ENCODE results near the gene UFD1. TPM values are rescaled to one million over a fixed set of nuclear protein-coding genes. Genes with fewer than 3 reads are reported as not detected.
"Not testable (repeated sequence)": the region's sequence is repeated elsewhere in the genome, so short reads cannot be mapped to it uniquely, and the experiment has no call there.

The UFD1 gene
- polyA plus RNA-seq, 4 donors = 46.0 to 112 (median 81.4) TPM

GRCh38 chr22:19450363-19451175 lies 28.4 kb downstream of the UFD1 start:
- Histone ChIP-seq H3K27me3 (ENCODE audit: control insufficient read depth in 3 of 3, insufficient read depth in 3 of 3, low read length in 3 of 3) (no peaks in the 10 kb centered on the region), H3K27ac (ENCODE audit: low read depth in 1 of 3, low read length in 2 of 3) (no peak overlapping the region), H3K9me3 (ENCODE audit: control insufficient read depth in 2 of 2, insufficient read depth in 1 of 2, low read depth in 1 of 2, low read length in 1 of 2) (no peaks in the 10 kb centered on the region), H3K4me1 (ENCODE audit: control insufficient read depth in 3 of 3, insufficient read depth in 2 of 3, low read depth in 1 of 3, low read length in 2 of 3) (peaks cover 3 to 16% (median 6%) of the 10 kb centered on the region in 3 donors), H3K4me3 (ENCODE audit: low read depth in 1 of 3, low read length in 3 of 3) (no peak overlapping the region), H3K36me3 (ENCODE audit: control insufficient read depth in 3 of 3, insufficient read depth in 2 of 3, low read depth in 1 of 3, low read length in 3 of 3) (peaks cover 12 to 38% (median 19%) of the 10 kb centered on the region in 3 donors)
- FAIRE-seq (no peak), DNase-seq (no peak)
- 91 to 94% (median 92%) methylated on average over 8 of the region's 8 CpGs for whole genome bisulfite sequencing, 3 donors

DNA sequence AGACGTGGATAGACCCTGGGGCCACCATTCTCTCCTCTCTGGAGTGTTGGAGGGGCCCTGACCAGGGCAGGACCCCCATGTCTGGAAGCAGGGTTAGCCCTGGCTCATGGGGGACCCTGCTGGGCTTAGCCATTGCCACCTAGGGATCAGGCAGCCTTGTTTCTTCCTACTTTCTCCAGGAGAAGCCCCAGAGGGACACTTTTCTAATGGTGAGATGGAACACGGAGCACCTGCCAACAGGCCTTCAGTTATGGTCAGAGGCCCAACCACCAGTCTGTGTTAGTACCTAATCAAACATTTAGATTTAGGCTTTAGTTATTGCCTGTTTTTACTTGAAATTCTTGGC lies 29.6 kb downstream of the UFD1 start:
- Histone ChIP-seq H3K4me3 (ENCODE audit: low read depth in 1 of 3, low read length in 3 of 3) (no peak overlapping the region), H3K27ac (ENCODE audit: low read depth in 1 of 3, low read length in 2 of 3) (no peak overlapping the region), H3K27me3 (ENCODE audit: control insufficient read depth in 3 of 3, insufficient read depth in 3 of 3, low read length in 3 of 3) (no peaks in the 10 kb centered on the region), H3K9me3 (ENCODE audit: control insufficient read depth in 2 of 2, insufficient read depth in 1 of 2, low read depth in 1 of 2, low read length in 1 of 2) (no peaks in the 10 kb centered on the region), H3K36me3 (ENCODE audit: control insufficient read depth in 3 of 3, insufficient read depth in 2 of 3, low read depth in 1 of 3, low read length in 3 of 3) (peaks cover 10 to 32% (median 12%) of the 10 kb centered on the region in 3 donors), H3K4me1 (ENCODE audit: control insufficient read depth in 3 of 3, insufficient read depth in 2 of 3, low read depth in 1 of 3, low read length in 2 of 3) (peaks cover 3 to 22% (median 6%) of the 10 kb centered on the region in 3 donors)
- WGBS, 3 donors = 74 to 79% (median 77%) methylated on average over 2 of the region's 2 CpGs
- DNase-seq (no peak), FAIRE-seq (no peak)

GRCh38 chr22:19448739-19449421 lies 30.1 kb downstream of the UFD1 start:
- Histone ChIP-seq H3K27ac (ENCODE audit: low read depth in 1 of 3, low read length in 2 of 3) (peak overlapping the region in 2 of 3 donors; percentile 84 to 98), H3K36me3 (ENCODE audit: control insufficient read depth in 3 of 3, insufficient read depth in 2 of 3, low read depth in 1 of 3, low read length in 3 of 3) (peaks cover 9 to 32% (median 12%) of the 10 kb centered on the region in 3 donors), H3K27me3 (ENCODE audit: control insufficient read depth in 3 of 3, insufficient read depth in 3 of 3, low read length in 3 of 3) (no peaks in the 10 kb centered on the region), H3K4me1 (ENCODE audit: control insufficient read depth in 3 of 3, insufficient read depth in 2 of 3, low read depth in 1 of 3, low read length in 2 of 3) (peaks cover 3 to 22% (median 6%) of the 10 kb centered on the region in 3 donors), H3K4me3 (ENCODE audit: low read depth in 1 of 3, low read length in 3 of 3) (peak overlapping the region in 1 of 3 donors; percentile 64), H3K9me3 (ENCODE audit: control insufficient read depth in 2 of 2, insufficient read depth in 1 of 2, low read depth in 1 of 2, low read length in 1 of 2) (no peaks in the 10 kb centered on the region)
- DNase-seq = no peak
- no peak for FAIRE-seq
- WGBS, 3 donors = 65 to 78% (median 76%) methylated on average over 5 of the region's 5 CpGs

GRCh38 chr22:19448076-19448607 lies 30.9 kb downstream of the UFD1 start:
- Histone ChIP-seq H3K27ac (ENCODE audit: low read depth in 1 of 3, low read length in 2 of 3) (peak overlapping the region; percentile 75 to 98 (median 84)), H3K9me3 (ENCODE audit: control insufficient read depth in 2 of 2, insufficient read depth in 1 of 2, low read depth in 1 of 2, low read length in 1 of 2) (no peaks in the 10 kb centered on the region), H3K27me3 (ENCODE audit: control insufficient read depth in 3 of 3, insufficient read depth in 3 of 3, low read length in 3 of 3) (no peaks in the 10 kb centered on the region), H3K4me1 (ENCODE audit: control insufficient read depth in 3 of 3, insufficient read depth in 2 of 3, low read depth in 1 of 3, low read length in 2 of 3) (peaks cover 3 to 22% (median 6%) of the 10 kb centered on the region in 3 donors), H3K4me3 (ENCODE audit: low read depth in 1 of 3, low read length in 3 of 3) (peak overlapping the region; percentile 64 to 91 (median 71)), H3K36me3 (ENCODE audit: control insufficient read depth in 3 of 3, insufficient read depth in 2 of 3, low read depth in 1 of 3, low read length in 3 of 3) (peaks cover 5 to 31% (median 9%) of the 10 kb centered on the region in 3 donors)
- WGBS, 3 donors = 7 to 13% (median 9%) methylated on average over 14 of the region's 14 CpGs
- DNase-seq (peak; percentile 87 to 89), FAIRE-seq (no peak)

- Histone ChIP-seq H3K4me1 (ENCODE audit: control insufficient read depth in 3 of 3, insufficient read depth in 2 of 3, low read depth in 1 of 3, low read length in 2 of 3) (peaks cover 3 to 22% (median 6%) of the 10 kb centered on the region in 3 donors), H3K36me3 (ENCODE audit: control insufficient read depth in 3 of 3, insufficient read depth in 2 of 3, low read depth in 1 of 3, low read length in 3 of 3) (peaks cover 4 to 35% (median 9%) of the 10 kb centered on the region in 3 donors), H3K27ac (ENCODE audit: low read depth in 1 of 3, low read length in 2 of 3) (peak within 1 kb of the TSS; percentile 84 to 98 (median 89)), H3K9me3 (ENCODE audit: control insufficient read depth in 2 of 2, insufficient read depth in 1 of 2, low read depth in 1 of 2, low read length in 1 of 2) (no peaks in the 10 kb centered on the region), H3K27me3 (ENCODE audit: control insufficient read depth in 3 of 3, insufficient read depth in 3 of 3, low read length in 3 of 3) (no peaks in the 10 kb centered on the region), H3K4me3 (ENCODE audit: low read depth in 1 of 3, low read length in 3 of 3) (peak within 1 kb of the TSS; percentile 64 to 91 (median 71))
- DNase-seq (peak; percentile 95), FAIRE-seq (no peak)
- WGBS, 3 donors = 0 to 1% (median 0%) methylated on average over 79 to 92 of the region's 92 CpGs
Observed at GRCh38 chr22:19447330-19448075, 31.5 kb downstream of the UFD1 start, which contains the start of gene C22orf39. C22orf39 (minus strand) TSS chr22:19447711; CDS start chr22:19447688, 23 bp downstream.

DNA sequence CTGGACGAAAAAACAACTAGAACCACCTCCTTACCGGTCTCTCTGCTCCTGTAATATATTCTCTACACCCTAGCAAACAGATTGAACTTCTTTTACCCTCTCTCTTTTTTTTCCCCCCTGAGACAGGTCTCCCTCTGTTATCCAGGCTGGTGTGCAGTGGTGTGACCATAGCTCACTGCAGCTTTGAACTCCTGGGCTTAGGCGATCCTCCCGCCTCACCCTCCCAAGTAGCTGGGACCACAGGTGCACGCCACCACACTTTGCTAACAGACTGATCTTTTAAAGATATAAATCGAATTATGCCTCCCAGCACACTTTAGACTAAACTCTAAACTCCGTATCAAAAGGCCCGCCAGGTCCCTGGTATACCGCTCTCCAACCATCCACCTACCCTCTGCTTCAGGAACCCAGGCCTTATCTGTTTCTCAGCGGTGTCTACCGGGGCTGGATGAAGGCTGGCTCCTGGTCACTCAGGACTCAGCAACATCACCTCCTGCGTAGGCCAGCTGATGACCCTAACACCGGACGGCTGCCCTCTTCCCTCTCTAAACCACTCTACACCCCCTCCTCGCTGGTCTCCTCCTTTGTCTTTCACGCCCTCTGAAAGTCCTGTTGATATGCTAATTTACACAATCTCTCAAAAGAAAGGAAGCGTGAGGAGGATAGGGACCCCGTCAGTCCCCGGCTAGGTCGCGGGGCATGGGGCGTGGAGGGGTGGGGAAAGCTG lies 32.2 kb downstream of the UFD1 start:
- WGBS, 3 donors = 18 to 22% (median 19%) methylated on average over 22 of the region's 22 CpGs
- peak overlapping the region; percentile 64 to 91 (median 71) for H3K4me3 ChIP-seq (ENCODE audit: low read depth in 1 of 3, low read length in 3 of 3)
- no peak for FAIRE-seq
- H3K27me3 ChIP-seq (ENCODE audit: control insufficient read depth in 3 of 3, insufficient read depth in 3 of 3, low read length in 3 of 3) = no peaks in the 10 kb centered on the region
- H3K4me1 ChIP-seq (ENCODE audit: control insufficient read depth in 3 of 3, insufficient read depth in 2 of 3, low read depth in 1 of 3, low read length in 2 of 3) = peaks cover 3 to 22% (median 6%) of the 10 kb centered on the region in 3 donors
- H3K36me3 ChIP-seq (ENCODE audit: control insufficient read depth in 3 of 3, insufficient read depth in 2 of 3, low read depth in 1 of 3, low read length in 3 of 3) = peaks cover 2 to 36% (median 4%) of the 10 kb centered on the region in 3 donors
- DNase-seq = no peak
- peak overlapping the region; percentile 84 to 98 (median 89) for H3K27ac ChIP-seq (ENCODE audit: low read depth in 1 of 3, low read length in 2 of 3)
- H3K9me3 ChIP-seq (ENCODE audit: control insufficient read depth in 2 of 2, insufficient read depth in 1 of 2, low read depth in 1 of 2, low read length in 1 of 2) = no peaks in the 10 kb centered on the region

GRCh38 chr22:19445279-19445982 lies 33.6 kb downstream of the UFD1 start:
- FAIRE-seq; H3K4me3 ChIP-seq (ENCODE audit: low read depth in 1 of 3, low read length in 3 of 3); H3K9me3 ChIP-seq (ENCODE audit: control insufficient read depth in 2 of 2, insufficient read depth in 1 of 2, low read depth in 1 of 2, low read length in 1 of 2); DNase-seq; H3K27me3 ChIP-seq (ENCODE audit: control insufficient read depth in 3 of 3, insufficient read depth in 3 of 3, low read length in 3 of 3); H3K27ac ChIP-seq (ENCODE audit: low read depth in 1 of 3, low read length in 2 of 3): not testable (repeated sequence)
- H3K4me1 ChIP-seq (ENCODE audit: control insufficient read depth in 3 of 3, insufficient read depth in 2 of 3, low read depth in 1 of 3, low read length in 2 of 3) = peaks cover 3 to 22% (median 6%) of the 10 kb centered on the region in 3 donors
- WGBS, 3 donors = 92 to 96% (median 92%) methylated on average over 9 of the region's 9 CpGs
- H3K36me3 ChIP-seq (ENCODE audit: control insufficient read depth in 3 of 3, insufficient read depth in 2 of 3, low read depth in 1 of 3, low read length in 3 of 3) = peaks cover 0 to 40% (median 0%) of the 10 kb centered on the region in 3 donors
